ENCODE results near the gene TTC7B.

DNA sequence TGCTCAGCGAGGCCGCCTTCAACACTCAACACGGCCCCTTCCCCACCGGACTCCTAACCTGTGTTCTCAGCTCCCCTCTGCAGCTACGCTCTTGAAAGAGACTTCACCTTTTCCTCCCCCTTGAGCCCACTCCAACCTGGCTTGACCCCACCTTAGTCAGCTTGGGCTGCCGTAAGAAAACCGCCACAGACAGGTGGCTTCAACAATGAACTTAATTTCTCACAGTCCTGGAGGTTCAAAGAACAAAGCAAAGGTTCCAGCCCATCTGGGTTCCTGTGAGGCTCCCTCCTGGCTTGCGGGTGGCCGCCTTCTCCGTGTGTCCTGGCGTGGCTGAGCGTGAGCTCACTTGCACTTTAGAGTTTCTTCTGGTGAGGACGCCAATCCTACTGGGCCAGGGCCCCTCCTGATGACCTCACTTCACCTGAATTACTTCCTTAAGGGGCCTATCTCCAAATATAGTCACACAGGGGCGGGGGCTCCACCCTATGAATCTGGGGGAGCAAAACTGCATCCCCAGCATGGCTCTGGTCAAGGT lies 280.6 kb downstream of the TTC7B start:
- TF ChIP-seq, protein P1, sequence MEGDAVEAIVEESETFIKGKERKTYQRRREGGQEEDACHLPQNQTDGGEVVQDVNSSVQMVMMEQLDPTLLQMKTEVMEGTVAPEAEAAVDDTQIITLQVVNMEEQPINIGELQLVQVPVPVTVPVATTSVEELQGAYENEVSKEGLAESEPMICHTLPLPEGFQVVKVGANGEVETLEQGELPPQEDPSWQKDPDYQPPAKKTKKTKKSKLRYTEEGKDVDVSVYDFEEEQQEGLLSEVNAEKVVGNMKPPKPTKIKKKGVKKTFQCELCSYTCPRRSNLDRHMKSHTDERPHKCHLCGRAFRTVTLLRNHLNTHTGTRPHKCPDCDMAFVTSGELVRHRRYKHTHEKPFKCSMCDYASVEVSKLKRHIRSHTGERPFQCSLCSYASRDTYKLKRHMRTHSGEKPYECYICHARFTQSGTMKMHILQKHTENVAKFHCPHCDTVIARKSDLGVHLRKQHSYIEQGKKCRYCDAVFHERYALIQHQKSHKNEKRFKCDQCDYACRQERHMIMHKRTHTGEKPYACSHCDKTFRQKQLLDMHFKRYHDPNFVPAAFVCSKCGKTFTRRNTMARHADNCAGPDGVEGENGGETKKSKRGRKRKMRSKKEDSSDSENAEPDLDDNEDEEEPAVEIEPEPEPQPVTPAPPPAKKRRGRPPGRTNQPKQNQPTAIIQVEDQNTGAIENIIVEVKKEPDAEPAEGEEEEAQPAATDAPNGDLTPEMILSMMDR (IDR thresholded peaks at IDR 0.05) = no peak
- TF ChIP-seq POLR2A (IDR thresholded peaks at IDR 0.05) = no peak

Data from Peyer's patch (tissue), 4 donors.